ENCODE results near the gene C18orf63.
"Not testable (repeated sequence)": the region's sequence is repeated elsewhere in the genome, so short reads cannot be mapped to it uniquely, and the experiment has no call there.

Gene C18orf63

GRCh38 chr18:74315464-74316256, at the start of gene C18orf63:
Gene C18orf63 (plus strand): TSS chr18:74315839. CDS start chr18:74317866, 2,027 bp downstream.
- no peak for DNase-seq

GRCh38 chr18:74266161-74266560, 49.5 kb upstream of the C18orf63 start:
- DNase-seq: no peak

GRCh38 chr18:74268175-74268574, 47.5 kb upstream of the C18orf63 start:
- DNase-seq: no peak

- no peak for DNase-seq
Measured at GRCh38 chr18:74268933-74269620, 46.6 kb upstream of the C18orf63 start.

GRCh38 chr18:74271635-74272034, 44.0 kb upstream of the C18orf63 start:
- no peak for DNase-seq

GRCh38 chr18:74273394-74273793, 42.2 kb upstream of the C18orf63 start:
- no peak for DNase-seq

- no peak for DNase-seq
Measured at GRCh38 chr18:74274700-74275099, 40.9 kb upstream of the C18orf63 start.

GRCh38 chr18:74275736-74276135, 39.9 kb upstream of the C18orf63 start:
- DNase-seq: no peak

- DNase-seq: no peak
Measured at GRCh38 chr18:74276609-74277008, 39.0 kb upstream of the C18orf63 start.

- no peak for DNase-seq
Measured at GRCh38 chr18:74277296-74277695, 38.3 kb upstream of the C18orf63 start.

- no peak for DNase-seq
Measured at GRCh38 chr18:74278058-74278457, 37.6 kb upstream of the C18orf63 start.

GRCh38 chr18:74278983-74279382, 36.7 kb upstream of the C18orf63 start:
- DNase-seq: no peak

- DNase-seq: no peak
Measured at GRCh38 chr18:74281011-74281979, 34.3 kb upstream of the C18orf63 start.

GRCh38 chr18:74281980-74282754, 33.5 kb upstream of the C18orf63 start:
- no peak for DNase-seq

GRCh38 chr18:74282755-74283554, 32.7 kb upstream of the C18orf63 start:
- DNase-seq: no peak

- no peak for DNase-seq
Measured at GRCh38 chr18:74283646-74284045, 32.0 kb upstream of the C18orf63 start.

- DNase-seq: no peak
Measured at GRCh38 chr18:74284191-74284979, 31.3 kb upstream of the C18orf63 start.

GRCh38 chr18:74284980-74285355, 30.7 kb upstream of the C18orf63 start:
- DNase-seq: no peak

- DNase-seq: not testable (repeated sequence)
Measured at GRCh38 chr18:74285583-74285982, 30.1 kb upstream of the C18orf63 start.

GRCh38 chr18:74286106-74286855, 29.4 kb upstream of the C18orf63 start:
- no peak for DNase-seq
